GM12892 (cell line): ENCODE measurements around the gene POLG2.

ENCODE experiments used
- POLR2A ChIP-seq: IDR thresholded peaks from 2 replicates; pipeline ENCODE4 v1.6.1; 2011; ENCODE audit warnings: low read depth, low read length, control low read depth
- POLR2AphosphoS5 ChIP-seq: IDR thresholded peaks from 2 replicates; pipeline ENCODE4 v1.6.1; 2011; ENCODE audit warnings: low read depth, low read length, control low read depth

DNA sequence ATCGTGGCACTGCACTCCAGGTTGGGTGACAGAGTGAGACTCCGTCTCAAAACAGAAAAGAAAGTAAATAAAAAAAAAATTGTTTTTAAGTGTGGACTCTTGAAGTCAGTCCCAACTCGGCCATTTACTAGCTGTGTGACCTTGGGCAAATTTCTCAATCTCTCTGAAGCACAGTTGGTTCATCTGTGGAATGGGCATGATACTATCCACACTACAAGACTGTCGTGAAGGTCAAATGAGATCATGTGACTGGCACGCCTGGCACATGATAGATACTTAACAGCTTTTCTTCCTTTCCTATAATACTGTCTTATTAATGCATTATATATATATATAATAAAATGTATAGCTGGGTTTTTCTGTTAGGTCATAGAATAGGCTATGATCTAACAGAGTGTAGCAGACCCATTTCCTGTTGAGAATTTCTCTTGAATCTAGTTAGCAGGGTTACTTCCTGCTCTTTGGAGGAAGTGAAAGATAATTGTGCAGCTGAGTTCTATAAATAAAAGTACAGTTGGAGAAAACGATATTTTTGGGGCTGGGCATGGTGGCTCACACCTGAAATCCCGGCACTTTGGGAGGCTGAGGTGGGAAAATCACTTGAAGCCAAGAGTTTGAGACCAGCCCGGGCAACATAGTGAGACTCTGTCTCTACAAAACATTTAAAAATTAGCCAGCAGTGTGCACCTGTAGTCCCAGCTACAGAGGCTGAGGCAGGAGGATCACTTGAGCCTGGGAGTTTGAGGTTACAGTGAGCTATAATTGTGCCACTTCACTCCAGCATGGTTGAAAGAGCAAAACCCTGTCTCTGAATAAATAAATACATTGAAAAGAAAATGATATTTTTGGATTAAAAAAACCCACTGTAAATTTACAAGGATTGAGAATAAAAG, 40.6 kb downstream of the POLG2 start:
- no peak for TF ChIP-seq POLR2A
- no peak for TF ChIP-seq POLR2AphosphoS5
